Mucosa of stomach (tissue), 1 donor: ENCODE data around the gene EBP.
"Not testable (repeated sequence)": the region's sequence is repeated elsewhere in the genome, so short reads cannot be mapped to it uniquely, and the experiment has no call there.

Experiments used
- H3K27me3 ChIP-seq: one replicate; pipeline ENCODE4 v1.7.0; 2013; ENCODE audit warnings: mild to moderate bottlenecking, low read length; ENCODE audit not compliant: control insufficient read depth, insufficient read depth
- H3K36me3 ChIP-seq: one replicate; pipeline ENCODE4 v1.7.0; 2013; ENCODE audit warnings: low read length; ENCODE audit not compliant: control insufficient read depth, insufficient read depth
- H3K4me1 ChIP-seq: one replicate; pipeline ENCODE4 v1.7.0; 2013; ENCODE audit warnings: mild to moderate bottlenecking, low read length; ENCODE audit not compliant: control insufficient read depth, insufficient read depth
- H3K4me3 ChIP-seq: one replicate; pipeline ENCODE4 v1.7.0; 2013; ENCODE audit warnings: low read length
- H3K9ac ChIP-seq: one replicate; pipeline ENCODE4 v1.7.0; 2013; ENCODE audit warnings: mild to moderate bottlenecking, low read length, moderate library complexity
- H3K9me3 ChIP-seq: one replicate; pipeline ENCODE4 v1.7.0; 2013; ENCODE audit warnings: mild to moderate bottlenecking, low read length, moderate library complexity; ENCODE audit not compliant: control insufficient read depth
- donor health status: Pancreatic carcinoma.

Gene EBP

DNA sequence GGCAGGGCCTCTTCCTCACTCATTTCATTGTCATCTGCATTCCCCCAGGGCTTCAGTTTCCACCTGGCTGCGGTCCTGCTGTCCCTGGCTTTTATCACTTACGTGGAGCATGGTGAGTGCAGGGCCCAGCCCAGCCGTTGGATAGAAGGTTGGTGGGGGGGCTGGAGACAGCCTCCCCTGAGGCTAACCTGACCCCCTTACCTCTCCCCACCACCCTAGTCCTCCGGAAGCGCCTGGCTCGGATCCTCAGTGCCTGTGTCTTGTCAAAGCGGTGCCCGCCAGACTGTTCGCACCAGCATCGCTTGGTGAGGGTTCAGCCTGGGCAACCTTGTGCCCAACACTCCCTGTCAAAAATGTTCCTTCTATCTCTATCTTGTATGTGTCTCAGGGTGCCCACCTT lies 5.8 kb upstream of the EBP start:
- H3K9ac ChIP-seq: no peak overlapping the region
- H3K9me3 ChIP-seq: no peaks in the 10 kb centered on the region
- no peak overlapping the region for H3K4me3 ChIP-seq
- H3K4me1 ChIP-seq: peaks cover 14% of the 10 kb centered on the region
- H3K36me3 ChIP-seq: no peaks in the 10 kb centered on the region
- no peaks in the 10 kb centered on the region for H3K27me3 ChIP-seq

DNA sequence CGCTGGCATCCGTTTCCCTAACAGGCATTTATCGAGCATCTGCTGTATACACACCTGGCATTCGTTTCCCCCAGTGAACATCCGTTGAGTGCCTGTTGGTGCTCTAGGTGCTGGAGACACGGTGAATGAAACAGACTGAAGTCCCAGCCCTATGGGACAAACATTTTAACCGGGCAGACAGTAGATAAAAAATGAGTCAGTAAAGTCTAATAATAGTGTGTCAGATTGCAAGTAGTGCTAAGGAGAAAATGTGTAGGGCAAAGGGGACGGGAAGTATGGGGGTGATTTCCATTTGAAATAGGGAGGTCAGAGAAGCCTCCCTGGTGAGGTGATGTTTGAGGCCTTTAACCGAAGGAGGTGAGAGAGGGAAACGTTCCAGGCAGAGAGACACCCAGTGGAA lies 5.3 kb upstream of the EBP start:
- Histone ChIP-seq H3K36me3 (no peaks in the 10 kb centered on the region), H3K4me1 (peaks cover 14% of the 10 kb centered on the region), H3K4me3 (no peak overlapping the region), H3K27me3 (no peaks in the 10 kb centered on the region), H3K9me3 (no peaks in the 10 kb centered on the region), H3K9ac (no peak overlapping the region)

DNA sequence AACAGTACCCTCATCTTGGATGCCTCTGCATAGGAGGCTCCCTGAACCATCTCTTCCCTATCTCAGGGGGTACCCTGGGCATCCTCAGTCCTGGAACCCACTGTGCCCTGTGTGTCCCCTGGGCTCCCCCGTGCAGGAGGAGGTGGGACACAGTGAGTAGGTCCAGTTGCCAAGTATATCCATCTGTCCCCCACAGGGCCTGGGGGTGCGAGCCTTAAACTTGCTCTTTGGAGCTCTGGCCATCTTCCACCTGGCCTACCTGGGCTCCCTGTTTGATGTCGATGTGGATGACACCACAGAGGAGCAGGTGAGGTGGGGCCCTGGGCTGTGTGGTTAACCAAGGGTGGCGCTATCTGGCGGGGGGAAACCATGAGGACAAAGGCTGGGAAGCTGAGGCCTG lies 4.6 kb upstream of the EBP start:
- Histone ChIP-seq H3K27me3 (no peaks in the 10 kb centered on the region), H3K9me3 (no peaks in the 10 kb centered on the region), H3K36me3 (no peaks in the 10 kb centered on the region)

DNA sequence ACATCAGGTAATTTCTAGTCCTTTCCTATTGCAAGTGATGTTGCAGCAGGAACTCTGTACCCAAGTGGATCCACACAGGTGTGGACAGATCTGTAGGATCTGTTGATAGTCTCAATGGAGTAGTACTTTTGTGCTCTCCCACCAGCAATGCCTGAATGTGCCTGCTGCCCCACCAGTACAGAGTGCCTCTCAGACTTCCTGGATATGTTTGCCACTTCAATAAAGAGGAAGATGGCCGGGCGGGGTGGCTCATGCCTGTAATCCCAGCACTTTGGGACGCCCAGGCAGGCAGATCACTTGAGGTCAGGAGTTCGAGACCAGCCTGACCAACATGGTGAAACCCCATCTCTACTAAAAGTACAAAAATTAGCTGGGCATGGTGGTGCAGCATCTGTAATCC lies 2.1 kb upstream of the EBP start:
- not testable (repeated sequence) for H3K4me3 ChIP-seq

More for the DNA sequence above, 4.6 kb upstream of the EBP start:
- Histone ChIP-seq H3K4me1 (peaks cover 14% of the 10 kb centered on the region), H3K9ac (no peak overlapping the region), H3K4me3 (no peak overlapping the region)

DNA sequence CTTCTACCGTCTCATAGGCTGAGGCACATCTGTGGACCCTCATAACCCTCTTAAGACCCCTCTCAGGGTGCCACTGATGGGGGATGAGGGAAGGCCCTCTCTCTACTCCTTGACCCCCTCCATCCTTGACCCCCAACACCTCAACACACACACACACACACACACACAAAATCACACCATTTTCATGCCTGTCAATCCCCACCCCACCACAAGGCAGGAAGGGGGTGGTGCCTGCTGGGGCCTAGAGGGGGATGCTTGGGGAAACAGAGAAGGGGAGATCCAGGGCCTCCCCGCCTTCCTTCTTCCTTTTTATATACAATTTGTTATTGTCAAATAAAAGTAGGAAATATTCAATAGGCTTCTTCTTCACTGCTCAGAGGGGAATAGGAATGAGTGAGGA lies 1.2 kb upstream of the EBP start:
- Histone ChIP-seq H3K4me3 (no peak overlapping the region), H3K9me3 (no peaks in the 10 kb centered on the region), H3K27me3 (no peaks in the 10 kb centered on the region), H3K4me1 (peaks cover 12% of the 10 kb centered on the region), H3K36me3 (no peaks in the 10 kb centered on the region), H3K9ac (no peak overlapping the region)

More for the DNA sequence above, 2.1 kb upstream of the EBP start:
- peaks cover 14% of the 10 kb centered on the region for H3K4me1 ChIP-seq
- not testable (repeated sequence) for H3K36me3 ChIP-seq, H3K9ac ChIP-seq, H3K27me3 ChIP-seq, H3K9me3 ChIP-seq

DNA sequence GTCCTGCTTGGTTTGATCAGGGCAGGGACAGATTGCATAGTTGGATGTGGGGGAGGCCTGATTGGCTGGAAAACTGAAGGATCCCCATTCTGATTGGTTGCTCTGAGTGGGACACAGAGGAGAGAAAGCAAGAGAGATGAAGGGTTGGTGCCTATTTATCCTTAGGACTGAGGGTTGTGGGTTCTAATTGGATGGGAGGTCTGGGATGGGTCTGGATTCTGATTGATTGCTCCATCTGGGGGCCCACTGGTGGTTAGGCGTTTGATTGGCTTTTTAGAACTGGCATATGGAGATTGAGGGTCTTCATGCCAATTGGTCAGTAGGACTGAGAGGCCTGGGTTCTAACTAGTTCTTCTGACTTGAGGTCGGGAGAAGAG lies 644 bp upstream of the EBP start:
- Histone ChIP-seq H3K36me3 (no peaks in the 10 kb centered on the region), H3K4me1 (peaks cover 10% of the 10 kb centered on the region), H3K9ac (no peak overlapping the region), H3K4me3 (no peak overlapping the region), H3K9me3 (no peaks in the 10 kb centered on the region), H3K27me3 (no peaks in the 10 kb centered on the region)

DNA sequence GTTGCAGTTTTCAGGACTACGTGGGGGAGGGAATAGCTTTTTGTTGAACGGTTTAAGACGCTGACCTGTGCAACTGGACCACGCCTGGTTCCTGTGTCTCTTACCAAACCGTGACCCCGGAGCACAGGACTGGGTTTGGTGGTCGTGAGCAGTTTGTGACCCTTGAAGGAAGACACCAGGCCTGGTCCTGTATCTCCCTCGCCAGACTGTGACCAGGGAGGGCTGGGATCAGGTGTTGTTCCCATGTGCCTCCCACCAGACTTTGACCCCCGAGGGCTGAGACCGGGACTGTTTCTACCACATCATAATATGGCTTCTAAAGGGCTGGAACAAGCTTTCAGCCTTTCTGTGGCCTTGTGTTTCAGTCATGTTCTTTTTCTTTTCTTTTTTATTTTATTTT lies 683 bp downstream of the EBP start:
- H3K9me3 ChIP-seq: no peaks in the 10 kb centered on the region
- H3K4me3 ChIP-seq: peak overlapping the region; percentile 60
- no peaks in the 10 kb centered on the region for H3K36me3 ChIP-seq
- H3K9ac ChIP-seq: peak overlapping the region; percentile 70
- H3K4me1 ChIP-seq: peaks cover 3% of the 10 kb centered on the region
- no peaks in the 10 kb centered on the region for H3K27me3 ChIP-seq

DNA sequence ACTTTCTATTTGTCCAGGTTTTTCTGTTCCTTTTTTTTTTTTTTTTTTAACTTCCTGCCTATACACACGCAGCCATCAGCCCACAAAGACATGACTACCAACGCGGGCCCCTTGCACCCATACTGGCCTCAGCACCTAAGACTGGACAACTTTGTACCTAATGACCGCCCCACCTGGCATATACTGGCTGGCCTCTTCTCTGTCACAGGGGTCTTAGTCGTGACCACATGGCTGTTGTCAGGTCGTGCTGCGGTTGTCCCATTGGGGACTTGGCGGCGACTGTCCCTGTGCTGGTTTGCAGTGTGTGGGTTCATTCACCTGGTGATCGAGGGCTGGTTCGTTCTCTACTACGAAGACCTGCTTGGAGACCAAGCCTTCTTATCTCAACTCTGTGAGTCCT lies 2.1 kb downstream of the EBP start:
- no peaks in the 10 kb centered on the region for H3K36me3 ChIP-seq
- no peak overlapping the region for H3K9ac ChIP-seq
- no peaks in the 10 kb centered on the region for H3K9me3 ChIP-seq
- H3K4me3 ChIP-seq: no peak overlapping the region
- H3K4me1 ChIP-seq: peaks cover 3% of the 10 kb centered on the region
- no peaks in the 10 kb centered on the region for H3K27me3 ChIP-seq

DNA sequence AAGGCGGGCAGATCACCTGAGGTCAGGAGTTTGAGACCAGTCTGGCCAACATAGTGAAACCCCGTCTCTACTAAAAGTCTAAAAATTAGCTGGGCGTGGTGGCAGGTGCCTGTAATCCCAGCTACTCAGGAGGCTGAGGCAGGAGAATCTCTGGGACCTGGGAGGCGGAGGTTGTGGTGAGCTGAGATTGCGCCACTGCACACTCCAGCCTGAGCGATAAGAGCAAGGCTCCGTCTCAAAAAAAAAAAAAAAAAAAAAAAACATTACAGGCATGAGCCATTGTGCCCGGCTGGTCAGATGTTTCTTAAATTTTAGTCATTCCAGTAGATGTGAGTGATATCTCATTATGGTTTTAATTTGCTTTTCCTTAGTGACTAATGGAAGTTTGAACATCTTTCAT lies 4.2 kb downstream of the EBP start:
- H3K27me3 ChIP-seq, H3K9ac ChIP-seq, H3K9me3 ChIP-seq, H3K4me1 ChIP-seq, H3K4me3 ChIP-seq, H3K36me3 ChIP-seq: not testable (repeated sequence)

DNA sequence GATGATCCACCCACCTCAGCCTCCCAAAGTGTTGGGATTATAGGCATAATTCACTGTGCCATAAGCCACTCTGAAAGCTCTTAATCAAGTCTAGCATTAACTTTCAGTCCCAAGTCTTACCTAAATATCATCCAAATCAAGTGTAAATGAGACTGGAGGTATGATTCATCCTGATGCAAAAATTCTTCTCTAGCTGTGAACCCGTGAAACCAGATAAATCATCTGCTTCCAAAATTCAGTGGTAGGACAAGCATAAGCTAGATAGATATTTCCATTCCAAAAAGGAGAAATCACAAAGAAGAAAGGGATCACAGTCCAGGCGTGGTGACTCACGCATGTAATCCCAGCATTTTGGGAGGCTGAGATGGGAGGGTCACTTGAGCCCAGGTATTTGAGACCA lies 9.1 kb downstream of the EBP start:
- no peaks in the 10 kb centered on the region for H3K27me3 ChIP-seq
- no peak overlapping the region for H3K4me3 ChIP-seq
- no peaks in the 10 kb centered on the region for H3K9me3 ChIP-seq
- H3K9ac ChIP-seq: no peak overlapping the region
- peaks cover 11% of the 10 kb centered on the region for H3K4me1 ChIP-seq
- no peaks in the 10 kb centered on the region for H3K36me3 ChIP-seq

DNA sequence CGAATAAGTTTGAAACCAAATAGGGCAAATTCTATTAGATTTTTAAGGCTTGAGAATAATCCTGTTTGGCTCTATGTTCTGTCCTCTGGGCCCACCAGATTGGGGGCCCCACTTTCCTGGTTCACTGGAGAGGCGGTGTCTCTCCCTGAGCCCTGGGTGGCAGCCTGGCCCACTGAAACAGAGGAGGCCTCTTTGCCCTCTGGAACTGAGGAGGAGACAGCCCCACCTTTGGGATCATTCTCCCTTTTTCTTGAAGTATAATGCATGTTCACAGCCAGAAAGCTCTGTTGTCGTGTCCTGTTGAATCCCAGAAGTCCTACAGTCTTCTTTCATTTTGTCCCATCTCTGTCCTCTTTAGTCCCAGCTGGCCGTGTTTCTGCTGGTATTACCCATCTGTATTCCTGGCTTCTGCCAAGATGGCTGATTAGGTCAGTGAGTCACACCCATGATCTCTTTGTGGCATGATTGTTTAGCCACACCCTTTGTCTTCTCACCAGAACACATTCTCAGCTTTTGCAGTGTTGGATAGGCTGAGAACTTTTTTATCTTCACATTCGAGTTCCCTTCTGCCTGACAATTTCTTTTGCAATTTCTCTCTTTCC lies 9.9 kb downstream of the EBP start:
- peak overlapping the region; percentile 12 for H3K9ac ChIP-seq
- no peaks in the 10 kb centered on the region for H3K27me3 ChIP-seq
- peak overlapping the region; percentile 1 for H3K4me3 ChIP-seq

DNA sequence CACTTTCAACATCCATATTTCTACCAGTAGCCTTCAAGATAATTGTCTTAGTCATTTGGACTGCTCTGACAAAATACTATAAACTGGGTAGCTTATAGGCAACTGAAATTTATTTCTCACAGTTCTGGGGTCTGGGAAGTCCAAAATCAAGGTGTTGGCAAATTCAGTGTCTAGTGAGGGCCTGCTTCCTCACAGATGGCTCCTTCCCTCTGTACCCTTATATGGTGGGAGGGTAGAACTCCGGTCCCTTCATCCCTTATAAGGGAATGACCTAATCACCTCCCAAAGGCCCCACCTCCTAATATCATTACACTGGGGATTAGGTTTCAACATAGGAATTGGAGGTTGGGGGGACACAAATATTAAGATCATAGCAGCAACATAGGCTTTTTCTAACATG lies 10.6 kb downstream of the EBP start:
- Histone ChIP-seq H3K4me3 (peak overlapping the region; percentile 1), H3K9ac (no peak overlapping the region), H3K27me3 (no peaks in the 10 kb centered on the region), H3K9me3 (no peaks in the 10 kb centered on the region), H3K4me1 (peaks cover 11% of the 10 kb centered on the region), H3K36me3 (no peaks in the 10 kb centered on the region)

More for the DNA sequence above, 9.9 kb downstream of the EBP start:
- Histone ChIP-seq H3K36me3 (no peaks in the 10 kb centered on the region), H3K4me1 (peaks cover 11% of the 10 kb centered on the region), H3K9me3 (no peaks in the 10 kb centered on the region)

DNA sequence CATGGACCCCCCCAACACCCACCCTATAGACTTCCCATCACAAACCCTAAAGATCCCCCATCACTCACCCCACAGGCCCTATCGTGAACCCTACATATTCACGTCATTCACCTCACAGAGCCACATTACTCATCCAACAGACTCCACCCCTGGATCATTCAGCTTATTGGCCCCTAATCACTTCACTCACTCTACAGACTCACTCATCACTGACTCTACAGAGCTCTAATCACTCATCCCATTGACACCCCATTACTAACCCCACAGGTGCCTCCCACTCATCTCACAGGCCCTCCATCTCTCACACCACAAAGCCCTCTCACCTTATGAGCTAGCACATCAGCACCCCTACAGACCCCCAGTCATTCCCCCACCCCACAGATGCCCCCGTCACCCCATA lies 11.6 kb downstream of the EBP start:
- no peak overlapping the region for H3K4me3 ChIP-seq
- no peaks in the 10 kb centered on the region for H3K9me3 ChIP-seq
- no peaks in the 10 kb centered on the region for H3K27me3 ChIP-seq
- peaks cover 11% of the 10 kb centered on the region for H3K4me1 ChIP-seq
- H3K36me3 ChIP-seq: no peaks in the 10 kb centered on the region
- no peak overlapping the region for H3K9ac ChIP-seq
